Activated CD4-positive, alpha-beta memory T cell treated with anti-CD3 and anti-CD28 coated beads for 36 hours (primary cell): ENCODE data around the gene MRFAP1L1. TPM values are rescaled to one million over a fixed set of nuclear protein-coding genes. Genes with fewer than 3 reads are reported as not detected.

Source experiments
- total RNA-seq, 2 experiments: library from RNA; stranded (reverse); gene quantifications; one replicate each; pipeline ENCODE4 v1.2.3, GENCODE V29; 2021

MRFAP1L1 gene
- total RNA-seq, 2 experiments from 2014 or later: 50.7 to 52.0 TPM

Other genes with a start within 250 kb of the MRFAP1L1 start
- gene PPP2R2C, start 237.3 kb downstream of the MRFAP1L1 start, total RNA-seq: not detected
- gene MAN2B2, start 134.7 kb downstream of the MRFAP1L1 start, total RNA-seq: 10 to 100 TPM; 16.5 to 18.0 TPM
- 100 to 1,000 TPM; 122 to 130 TPM for gene MRFAP1, start 69.2 kb downstream of the MRFAP1L1 start, total RNA-seq
- 10 to 100 TPM; 19.3 to 20.3 TPM for gene S100P, start 16.0 kb downstream of the MRFAP1L1 start, total RNA-seq
- 10 to 100 TPM; 17.0 to 19.7 TPM for gene BLOC1S4, start 6.3 kb upstream of the MRFAP1L1 start, total RNA-seq
- gene KIAA0232, start 72.9 kb upstream of the MRFAP1L1 start, total RNA-seq: 10 to 100 TPM; 16.1 to 16.5 TPM
- 10 to 100 TPM; 37.1 to 37.3 TPM for gene TBC1D14, start 200.0 kb upstream of the MRFAP1L1 start, total RNA-seq